Myometrial cell (primary cell): ENCODE data around the gene CCL4L2. TPM values are rescaled to one million over a fixed set of nuclear protein-coding genes. Genes with fewer than 3 reads are reported as not detected.

Source experiments
- total RNA-seq: library from RNA; depleted of rRNA; stranded (reverse); fragments of >200 nt; gene quantifications from 2 replicates; pipeline ENCODE4 v1.2.3, GENCODE V29; 2015

CCL4L2 gene
- total RNA-seq: not detected in 2 replicates

DNA sequence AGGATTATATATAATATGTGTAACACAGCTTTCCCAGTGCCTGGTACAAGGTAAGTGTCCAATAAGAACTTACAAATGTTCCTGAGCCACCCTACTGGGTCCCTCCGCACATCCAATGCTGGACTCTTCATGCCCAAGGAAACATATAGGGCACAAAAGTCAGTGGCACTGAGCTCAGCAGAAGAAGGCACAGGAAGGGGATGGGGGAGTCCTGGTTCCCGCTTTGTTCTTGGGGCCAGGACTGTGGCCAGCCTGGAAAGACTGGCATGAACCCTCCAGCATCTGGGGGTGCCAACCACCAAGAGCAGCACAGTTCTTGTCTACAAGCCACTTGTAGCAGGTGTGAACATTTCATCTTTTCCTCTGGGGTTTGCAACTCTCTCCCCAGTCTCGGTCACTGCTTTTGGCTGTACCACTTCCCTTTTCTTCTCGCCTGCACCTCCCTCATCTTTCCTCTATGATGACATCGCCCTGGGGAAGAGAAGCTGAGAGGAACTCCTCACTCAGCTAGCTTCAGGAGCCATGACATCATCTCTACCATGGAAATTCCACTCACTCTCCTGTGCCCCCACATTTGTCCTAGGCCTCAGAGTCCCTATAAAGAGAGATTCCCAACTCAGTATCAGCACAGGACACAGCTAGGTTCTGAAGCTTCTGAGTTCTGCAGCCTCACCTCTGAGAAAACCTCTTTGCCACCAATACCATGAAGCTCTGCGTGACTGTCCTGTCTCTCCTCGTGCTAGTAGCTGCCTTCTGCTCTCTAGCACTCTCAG, at the start of gene CCL4L2:
TSS of gene CCL4L2 (plus strand) at position 625 of the 773 bp plus-strand sequence.

DNA sequence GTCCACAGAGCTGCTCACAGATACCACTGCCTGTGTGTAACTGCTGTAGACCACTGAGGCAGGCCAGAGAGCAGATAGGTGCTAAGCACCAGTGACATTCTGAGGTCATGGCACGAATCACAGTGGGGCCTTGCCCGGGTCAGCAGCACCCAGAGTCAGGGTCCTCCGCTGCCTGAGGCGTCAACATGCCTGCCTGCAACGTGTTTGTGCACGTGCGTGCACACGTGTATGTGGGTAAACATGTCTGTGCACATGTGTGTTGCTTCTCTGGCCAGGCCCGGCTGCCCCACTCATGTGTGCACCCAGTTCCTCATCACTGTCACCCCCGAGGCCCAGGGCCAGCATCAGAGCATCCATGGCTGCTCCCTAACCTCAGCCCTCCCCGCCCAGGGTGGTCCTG, 34.3 kb upstream of the CCL4L2 start, which contains the start of gene TBC1D3B:
TSS of gene TBC1D3B (minus strand) at position 101 of the 400 bp plus-strand sequence. CDS start 1,586 bp downstream, outside the sequence.

Other genes with a start within 250 kb of the CCL4L2 start
- gene CCL16, start 229.6 kb upstream of the CCL4L2 start, total RNA-seq: not detected in 2 replicates
- gene CCL14, start 224.3 kb upstream of the CCL4L2 start, total RNA-seq: not detected in 2 replicates
- not detected in 2 replicates for gene CCL15, start 209.5 kb upstream of the CCL4L2 start, total RNA-seq
- not detected in 2 replicates for gene CCL23, start 193.1 kb upstream of the CCL4L2 start, total RNA-seq
- gene CCL18, start 146.8 kb upstream of the CCL4L2 start, total RNA-seq: not detected in 2 replicates
- not detected in 2 replicates for gene CCL3, start 120.9 kb upstream of the CCL4L2 start, total RNA-seq
- gene CCL4, start 107.2 kb upstream of the CCL4L2 start, total RNA-seq: not detected in 2 replicates
- not detected in 2 replicates for gene TBC1D3B, start 34.4 kb upstream of the CCL4L2 start, total RNA-seq
- gene CCL3L1, start 14.3 kb upstream of the CCL4L2 start, total RNA-seq: not detected in 2 replicates
- not detected in 2 replicates for gene TBC1D3I, start 53.5 kb downstream of the CCL4L2 start, total RNA-seq
- not detected in 2 replicates for gene TBC1D3G, start 112.8 kb downstream of the CCL4L2 start, total RNA-seq
- gene TBC1D3H, start 177.4 kb downstream of the CCL4L2 start, total RNA-seq: not detected in 2 replicates